Trophoblast cell (in vitro differentiated cells and primary cell): Measurements from ENCODE around the gene PNISR.

Source experiments
- DNase-seq, 2 donors: peaks; one replicate each; pipeline ENCODE4 v3.0.0-alpha.2; 2016
- H2AFZ ChIP-seq: 2 replicates; pipeline ENCODE4 v1.6.1; 2013; ENCODE audit warnings: low read length, moderate library complexity, mild to moderate bottlenecking; ENCODE audit not compliant: insufficient read depth, poor library complexity
- H2AK5ac ChIP-seq: 2 replicates; pipeline ENCODE4 v1.6.1; 2013; ENCODE audit warnings: mild to moderate bottlenecking, low read length
- H2BK120ac ChIP-seq: 2 replicates; pipeline ENCODE4 v1.6.1; 2013; ENCODE audit warnings: low read length, mild to moderate bottlenecking, moderate library complexity; ENCODE audit not compliant: insufficient read depth, poor library complexity
- H2BK12ac ChIP-seq: 2 replicates; pipeline ENCODE4 v1.6.1; 2013; ENCODE audit warnings: mild to moderate bottlenecking, low read length, moderate library complexity
- H2BK5ac ChIP-seq: 2 replicates; pipeline ENCODE4 v1.6.1; 2013; ENCODE audit warnings: low read length, low read depth, moderate library complexity, mild to moderate bottlenecking; ENCODE audit not compliant: poor library complexity
- H3K14ac ChIP-seq: 2 replicates; pipeline ENCODE4 v1.6.1; 2013; ENCODE audit warnings: mild to moderate bottlenecking, low read length
- H3K18ac ChIP-seq: 2 replicates; pipeline ENCODE4 v1.6.1; 2013; ENCODE audit warnings: mild to moderate bottlenecking, low read length
- H3K23ac ChIP-seq: 2 replicates; pipeline ENCODE4 v1.6.1; 2013; ENCODE audit warnings: low read length
- H3K27ac ChIP-seq: 2 replicates; pipeline ENCODE4 v1.5.1; 2013; ENCODE audit warnings: low read depth, mild to moderate bottlenecking, inconsistent platforms, low read length, moderate library complexity
- H3K27me3 ChIP-seq: 2 replicates; pipeline ENCODE4 v1.6.1; 2013; ENCODE audit warnings: inconsistent platforms, mild to moderate bottlenecking, low read length, moderate library complexity; ENCODE audit not compliant: insufficient read depth
- H3K36me3 ChIP-seq, 2 experiments: 1 replicate in 1 of 2; 2 replicates in 1 of 2; pipeline ENCODE4 v1.6.1; 2013; ENCODE audit warnings: low read length in 2 of 2, mild to moderate bottlenecking in 2 of 2, moderate library complexity in 1 of 2; ENCODE audit not compliant: insufficient read depth in 2 of 2, control insufficient read depth in 1 of 2
- H3K4ac ChIP-seq: 2 replicates; pipeline ENCODE4 v1.6.1; 2013; ENCODE audit warnings: low read depth, mild to moderate bottlenecking, low read length, moderate library complexity
- H3K4me1 ChIP-seq, 2 experiments: 1 replicate in 1 of 2; 2 replicates in 1 of 2; pipeline ENCODE4 v1.6.1; 2013; ENCODE audit warnings: low read length in 2 of 2, mild to moderate bottlenecking in 2 of 2, moderate library complexity in 1 of 2; ENCODE audit not compliant: insufficient read depth in 2 of 2, control insufficient read depth in 1 of 2
- H3K4me2 ChIP-seq: 2 replicates; pipeline ENCODE4 v1.6.1; 2013; ENCODE audit warnings: inconsistent platforms, mild to moderate bottlenecking, low read length, moderate library complexity
- H3K4me3 ChIP-seq: 2 replicates; pipeline ENCODE4 v1.5.1; 2013; ENCODE audit warnings: mild to moderate bottlenecking, low read depth, low read length, inconsistent platforms
- H3K79me1 ChIP-seq: one replicate; pipeline ENCODE4 v1.6.1; 2013; ENCODE audit warnings: low read length
- H3K79me2 ChIP-seq: 2 replicates; pipeline ENCODE4 v1.6.1; 2013; ENCODE audit warnings: low read length, mild to moderate bottlenecking; ENCODE audit not compliant: control insufficient read depth, insufficient read depth, poor library complexity
- H3K9ac ChIP-seq: 2 replicates; pipeline ENCODE4 v1.6.1; 2013; ENCODE audit warnings: mild to moderate bottlenecking, low read length
- H3K9me3 ChIP-seq: 2 replicates; pipeline ENCODE4 v1.6.1; 2013; ENCODE audit warnings: low read depth, mild to moderate bottlenecking, control low read depth, inconsistent platforms, low read length; ENCODE audit not compliant: insufficient read depth
- H4K12ac ChIP-seq: 2 replicates; pipeline ENCODE4 v1.6.1; 2013; ENCODE audit warnings: low read depth, mild to moderate bottlenecking, low read length, moderate library complexity
- H4K8ac ChIP-seq: 2 replicates; pipeline ENCODE4 v1.6.1; 2013; ENCODE audit warnings: low read depth, mild to moderate bottlenecking, low read length, moderate library complexity
- H4K91ac ChIP-seq: one replicate; pipeline ENCODE4 v1.6.1; 2013; ENCODE audit warnings: low read depth, mild to moderate bottlenecking, low read length, moderate library complexity
- WGBS: extraction: QIAGEN DNeasy Blood & Tissue Kit; methylation state at CpG from one replicate; pipeline ENCODE4 v1.1.7; 2013; ENCODE audit warnings: missing lambda C conversion rate; ENCODE audit not compliant: insufficient read length, insufficient coverage; ENCODE audit errors: extremely low coverage; 5-methylcytosine and 5-hydroxymethylcytosine counted together

Gene PNISR

GRCh38 chr6:99366852-99367251 lies 58.3 kb downstream of the PNISR start:
- no peak overlapping the region for H3K4me2 ChIP-seq
- H3K4me1 ChIP-seq = no peaks in the 10 kb centered on the region
- no peak overlapping the region for H4K12ac ChIP-seq
- WGBS = no CpG with 5 or more reads among the region's 2 CpGs
- no peak overlapping the region for H3K18ac ChIP-seq
- no peak overlapping the region for H3K27ac ChIP-seq
- H3K4me3 ChIP-seq = no peak overlapping the region
- DNase-seq = no peak
- H3K9ac ChIP-seq = no peak overlapping the region
- H3K14ac ChIP-seq = no peak overlapping the region
- H3K9me3 ChIP-seq = no peaks in the 10 kb centered on the region
- no peaks in the 10 kb centered on the region for H3K79me1 ChIP-seq
- no peak overlapping the region for H2AFZ ChIP-seq
- no peak overlapping the region for H4K91ac ChIP-seq
- H3K27me3 ChIP-seq = no peaks in the 10 kb centered on the region
- H3K23ac ChIP-seq = no peak overlapping the region
- no peak overlapping the region for H2BK120ac ChIP-seq
- no peaks in the 10 kb centered on the region for H3K36me3 ChIP-seq
- no peak overlapping the region for H3K4ac ChIP-seq
- H2AK5ac ChIP-seq = no peak overlapping the region
- no peak overlapping the region for H4K8ac ChIP-seq
- no peak overlapping the region for H2BK12ac ChIP-seq
- H3K79me2 ChIP-seq = no peaks in the 10 kb centered on the region
- H2BK5ac ChIP-seq = no peak overlapping the region

- Histone ChIP-seq H3K79me2 (no peaks in the 10 kb centered on the region), H3K9me3 (no peaks in the 10 kb centered on the region), H2BK120ac (no peak overlapping the region), H3K4me3 (no peak overlapping the region), H3K14ac (no peak overlapping the region), H4K12ac (no peak overlapping the region), H2BK5ac (no peak overlapping the region), H3K4ac (no peak overlapping the region), H3K18ac (no peak overlapping the region), H4K8ac (no peak overlapping the region), H4K91ac (no peak overlapping the region), H3K23ac (no peak overlapping the region), H3K79me1 (no peaks in the 10 kb centered on the region), H2BK12ac (no peak overlapping the region), H3K4me1 (no peaks in the 10 kb centered on the region), H2AK5ac (no peak overlapping the region), H3K4me2 (no peak overlapping the region), H3K36me3 (no peaks in the 10 kb centered on the region), H3K9ac (no peak overlapping the region), H2AFZ (no peak overlapping the region), H3K27me3 (no peaks in the 10 kb centered on the region), H3K27ac (no peak overlapping the region)
- DNase-seq = no peak
- no CpG with 5 or more reads among the region's 5 CpGs for WGBS
Measured at GRCh38 chr6:99364026-99364425, 61.1 kb downstream of the PNISR start.

DNA sequence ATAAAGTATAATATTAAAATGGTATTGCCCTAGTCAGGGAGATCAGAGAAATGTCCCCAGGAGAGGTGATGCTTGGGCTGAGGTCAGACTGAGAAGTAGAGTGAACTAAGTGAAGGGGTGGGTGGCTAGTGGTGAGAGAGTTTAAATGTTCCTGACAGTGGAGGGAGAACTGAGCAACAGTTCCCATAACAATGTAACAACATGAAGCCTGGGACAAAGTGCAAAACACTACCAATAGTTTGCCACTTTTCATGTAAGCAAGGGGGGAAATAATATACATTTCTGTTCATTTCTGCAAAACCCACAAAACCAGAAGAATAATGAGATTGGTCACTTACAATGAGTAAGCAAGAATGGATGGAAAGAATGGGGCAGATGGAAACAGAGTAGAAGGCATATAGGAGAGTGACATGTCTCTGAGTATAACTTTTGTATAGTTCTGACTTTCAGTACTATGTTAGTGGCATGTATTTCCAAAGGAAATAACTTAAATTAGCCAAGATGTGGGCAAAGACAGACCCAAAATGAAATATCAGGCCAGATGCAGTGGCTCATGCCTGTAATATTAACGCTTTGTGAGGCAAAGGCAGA lies 62.3 kb downstream of the PNISR start:
- Histone ChIP-seq H3K36me3 (no peaks in the 10 kb centered on the region), H3K9ac (no peak overlapping the region)

GRCh38 chr6:99359800-99360199 lies 65.3 kb downstream of the PNISR start:
- H3K9me3 ChIP-seq = no peaks in the 10 kb centered on the region
- H2BK120ac ChIP-seq = no peak overlapping the region
- no peak overlapping the region for H4K8ac ChIP-seq
- no peak overlapping the region for H3K23ac ChIP-seq
- WGBS = no CpG with 5 or more reads among the region's 1 CpG
- no peak overlapping the region for H3K9ac ChIP-seq
- no peak overlapping the region for H4K12ac ChIP-seq
- no peaks in the 10 kb centered on the region for H3K79me2 ChIP-seq
- DNase-seq = no peak
- H3K4ac ChIP-seq = no peak overlapping the region
- no peak overlapping the region for H3K27ac ChIP-seq
- no peak overlapping the region for H3K14ac ChIP-seq
- H3K79me1 ChIP-seq = no peaks in the 10 kb centered on the region
- H2AK5ac ChIP-seq = no peak overlapping the region
- H2BK5ac ChIP-seq = no peak overlapping the region
- H4K91ac ChIP-seq = no peak overlapping the region
- H3K36me3 ChIP-seq = no peaks in the 10 kb centered on the region
- H3K4me1 ChIP-seq = no peaks in the 10 kb centered on the region
- no peak overlapping the region for H2AFZ ChIP-seq
- H3K27me3 ChIP-seq = no peaks in the 10 kb centered on the region
- H3K4me2 ChIP-seq = no peak overlapping the region
- H3K18ac ChIP-seq = no peak overlapping the region
- no peak overlapping the region for H2BK12ac ChIP-seq
- no peak overlapping the region for H3K4me3 ChIP-seq

More for the DNA sequence above, 62.3 kb downstream of the PNISR start:
- Histone ChIP-seq H2AFZ (no peak overlapping the region), H3K23ac (no peak overlapping the region), H3K4me1 (no peaks in the 10 kb centered on the region), H3K9me3 (no peaks in the 10 kb centered on the region), H4K12ac (no peak overlapping the region), H2BK120ac (no peak overlapping the region), H2BK5ac (no peak overlapping the region), H3K18ac (no peak overlapping the region), H4K91ac (no peak overlapping the region), H4K8ac (no peak overlapping the region), H3K4me3 (no peak overlapping the region), H3K27ac (no peak overlapping the region), H2AK5ac (no peak overlapping the region), H3K4ac (no peak overlapping the region), H3K4me2 (no peak overlapping the region), H2BK12ac (no peak overlapping the region), H3K79me2 (no peaks in the 10 kb centered on the region), H3K14ac (no peak overlapping the region), H3K27me3 (no peaks in the 10 kb centered on the region), H3K79me1 (no peaks in the 10 kb centered on the region)
- DNase-seq = no peak
- no CpG with 5 or more reads among the region's 1 CpG for WGBS
